ENCODE results near the gene MYH11. TPM values are rescaled to one million over a fixed set of nuclear protein-coding genes. Genes with fewer than 3 reads are reported as not detected.
"Not testable (repeated sequence)": the region's sequence is repeated elsewhere in the genome, so short reads cannot be mapped to it uniquely, and the experiment has no call there.

MYH11 gene
- total RNA-seq, 2 experiments from 2014 or later = 0.07 TPM; not detected in 1

- Mint-ChIP-seq H3K4me1 (ENCODE audit: low read depth) (peaks cover 12% of the 10 kb centered on the region), H3K4me3 (no peak overlapping the region), H3K27ac (no peak overlapping the region), H3K36me3 (peaks cover 30% of the 10 kb centered on the region), H3K27me3 (no peaks in the 10 kb centered on the region), H3K9me3 (no peaks in the 10 kb centered on the region)
- DNase-seq = peak; percentile 71
- ChIA-PET POLR2A (no interaction called here), CTCF (interaction anchor here (0.6 to 2.6 kb wide), 12 partner anchors 10 to 660 kb away, joined by 3 to 14 read pairs (median 6); partner anchors contain the start of gene MARF1)
- intact Hi-C loops (cut with micrococcal nuclease) = no loop called here
Measured at GRCh38 chr16:15682105-15682570, 174.7 kb downstream of the MYH11 start.

GRCh38 chr16:15677447-15677846 lies 179.4 kb downstream of the MYH11 start:
- no peaks in the 10 kb centered on the region for H3K9me3 Mint-ChIP-seq
- no peaks in the 10 kb centered on the region for H3K27me3 Mint-ChIP-seq
- no peak overlapping the region for H3K4me3 Mint-ChIP-seq
- DNase-seq = no peak
- H3K36me3 Mint-ChIP-seq = peaks cover 39% of the 10 kb centered on the region
- CTCF ChIA-PET = no interaction called here
- H3K4me1 Mint-ChIP-seq (ENCODE audit: low read depth) = peaks cover 41% of the 10 kb centered on the region
- H3K27ac Mint-ChIP-seq = no peak overlapping the region
- intact Hi-C loops (cut with micrococcal nuclease) = no loop called here
- POLR2A ChIA-PET = interaction anchor here (0.5 kb wide), 1 partner anchor 8 kb away, joined by 7 read pairs; no protein-coding TSS in a partner anchor

GRCh38 chr16:15676506-15676905 lies 180.3 kb downstream of the MYH11 start:
- POLR2A ChIA-PET = no interaction called here
- no peak overlapping the region for H3K27ac Mint-ChIP-seq
- intact Hi-C loops (cut with micrococcal nuclease) = no loop called here

GRCh38 chr16:15674571-15674970 lies 182.3 kb downstream of the MYH11 start:
- intact Hi-C loops (cut with micrococcal nuclease) = no loop called here
- ChIA-PET POLR2A (no interaction called here), CTCF (interaction anchor here (1.2 kb wide), 1 partner anchor 247 kb away, joined by 3 read pairs; no protein-coding TSS in a partner anchor)
- Mint-ChIP-seq H3K36me3 (peaks cover 34% of the 10 kb centered on the region), H3K9me3 (no peaks in the 10 kb centered on the region), H3K27ac (peak overlapping the region; percentile 93), H3K4me1 (ENCODE audit: low read depth) (peaks cover 47% of the 10 kb centered on the region), H3K27me3 (no peaks in the 10 kb centered on the region), H3K4me3 (no peak overlapping the region)
- no peak for DNase-seq

More at GRCh38 chr16:15676506-15676905, 180.3 kb downstream of the MYH11 start:
- H3K36me3 Mint-ChIP-seq = peaks cover 37% of the 10 kb centered on the region
- H3K4me3 Mint-ChIP-seq = no peak overlapping the region
- CTCF ChIA-PET = no interaction called here
- H3K27me3 Mint-ChIP-seq = no peaks in the 10 kb centered on the region
- H3K9me3 Mint-ChIP-seq = no peaks in the 10 kb centered on the region
- DNase-seq = no peak
- peaks cover 46% of the 10 kb centered on the region for H3K4me1 Mint-ChIP-seq (ENCODE audit: low read depth)

- DNase-seq = peak; percentile 87
- peaks cover 43% of the 10 kb centered on the region for H3K4me1 Mint-ChIP-seq (ENCODE audit: low read depth)
- H3K36me3 Mint-ChIP-seq = peaks cover 28% of the 10 kb centered on the region
- ChIA-PET POLR2A (no interaction called here), CTCF (interaction anchor here (0.6 to 3.0 kb wide), 4 partner anchors 8 to 31 kb away, joined by 3 to 14 read pairs (median 4); no protein-coding TSS in a partner anchor)
- peak overlapping the region; percentile 93 for H3K27ac Mint-ChIP-seq
- H3K27me3 Mint-ChIP-seq = no peaks in the 10 kb centered on the region
- peak overlapping the region; percentile 52 for H3K4me3 Mint-ChIP-seq
- intact Hi-C loops (cut with micrococcal nuclease) = loop anchor here (2.0 kb wide), 2 partner anchors 30 to 82 kb away; partner anchors contain the start of gene MARF1
- H3K9me3 Mint-ChIP-seq = no peaks in the 10 kb centered on the region
Measured at GRCh38 chr16:15672514-15673167, 184.2 kb downstream of the MYH11 start.

- H3K9me3 Mint-ChIP-seq, POLR2A ChIA-PET: not testable (repeated sequence)
- H3K4me3 Mint-ChIP-seq = peak overlapping the region; percentile 52
Measured at GRCh38 chr16:15672127-15672513, 184.7 kb downstream of the MYH11 start.

GRCh38 chr16:15671530-15672117 lies 185.2 kb downstream of the MYH11 start:
- ChIA-PET CTCF (interaction anchor here (1.2 to 3.0 kb wide), 2 partner anchors 11 to 21 kb away, joined by 3 to 14 read pairs; no protein-coding TSS in a partner anchor), POLR2A (no interaction called here)
- Mint-ChIP-seq H3K4me3 (no peak overlapping the region), H3K9me3 (no peaks in the 10 kb centered on the region), H3K36me3 (peaks cover 29% of the 10 kb centered on the region), H3K27ac (peak overlapping the region; percentile 93), H3K27me3 (no peaks in the 10 kb centered on the region), H3K4me1 (ENCODE audit: low read depth) (peaks cover 40% of the 10 kb centered on the region)
- intact Hi-C loops (cut with micrococcal nuclease) = loop anchor here (2.0 kb wide), 2 partner anchors 29 to 81 kb away; partner anchors contain the start of gene MARF1
- DNase-seq = no peak

More at GRCh38 chr16:15672127-15672513, 184.7 kb downstream of the MYH11 start:
- H3K27me3 Mint-ChIP-seq, DNase-seq: not testable (repeated sequence)
- H3K36me3 Mint-ChIP-seq = peaks cover 30% of the 10 kb centered on the region
- intact Hi-C loops (cut with micrococcal nuclease) = loop anchor here (2.0 kb wide), 2 partner anchors 29 to 81 kb away; partner anchors contain the start of gene MARF1
- CTCF ChIA-PET = interaction anchor here (1.2 to 3.0 kb wide), 2 partner anchors 10 to 21 kb away, joined by 3 to 14 read pairs; no protein-coding TSS in a partner anchor
- peak overlapping the region; percentile 93 for H3K27ac Mint-ChIP-seq
- H3K4me1 Mint-ChIP-seq (ENCODE audit: low read depth) = peaks cover 42% of the 10 kb centered on the region

- Mint-ChIP-seq H3K4me1 (ENCODE audit: low read depth) (peaks cover 16% of the 10 kb centered on the region), H3K27me3 (no peaks in the 10 kb centered on the region), H3K9me3 (no peaks in the 10 kb centered on the region), H3K36me3 (peaks cover 29% of the 10 kb centered on the region), H3K4me3 (no peak overlapping the region), H3K27ac (no peak overlapping the region)
- intact Hi-C loops (cut with micrococcal nuclease) = no loop called here
- POLR2A ChIA-PET = no interaction called here
- DNase-seq = no peak
- CTCF ChIA-PET = interaction anchor here (2.5 kb wide), 1 partner anchor 15 kb away, joined by 7 read pairs; no protein-coding TSS in a partner anchor
Measured at GRCh38 chr16:15667091-15667742, 189.6 kb downstream of the MYH11 start.

- Mint-ChIP-seq H3K4me1 (ENCODE audit: low read depth) (peaks cover 20% of the 10 kb centered on the region), H3K4me3 (no peak overlapping the region), H3K36me3 (peaks cover 31% of the 10 kb centered on the region), H3K27ac (no peak overlapping the region), H3K27me3 (no peaks in the 10 kb centered on the region), H3K9me3 (no peaks in the 10 kb centered on the region)
- POLR2A ChIA-PET = no interaction called here
- CTCF ChIA-PET = interaction anchor here (0.6 to 2.5 kb wide), 3 partner anchors 8 to 23 kb away, joined by 4 to 7 read pairs (median 4); no protein-coding TSS in a partner anchor
- no peak for DNase-seq
- intact Hi-C loops (cut with micrococcal nuclease) = no loop called here
Measured at GRCh38 chr16:15665107-15665506, 191.7 kb downstream of the MYH11 start.

- intact Hi-C loops (cut with micrococcal nuclease) = no loop called here
- ChIA-PET CTCF (no interaction called here), POLR2A (interaction anchor here (0.9 kb wide), 1 partner anchor 26 kb away, joined by 3 read pairs; no protein-coding TSS in a partner anchor)
- Mint-ChIP-seq H3K27ac (peak overlapping the region; percentile 57), H3K27me3 (no peaks in the 10 kb centered on the region), H3K36me3 (peaks cover 20% of the 10 kb centered on the region), H3K9me3 (no peaks in the 10 kb centered on the region), H3K4me1 (ENCODE audit: low read depth) (peaks cover 50% of the 10 kb centered on the region), H3K4me3 (no peak overlapping the region)
- DNase-seq = no peak
Measured at GRCh38 chr16:15660203-15660601, 196.6 kb downstream of the MYH11 start.

GRCh38 chr16:15658556-15658955 lies 198.3 kb downstream of the MYH11 start:
- Mint-ChIP-seq H3K36me3 (peaks cover 19% of the 10 kb centered on the region), H3K9me3 (no peaks in the 10 kb centered on the region), H3K4me3 (no peak overlapping the region), H3K27ac (peak overlapping the region; percentile 43), H3K27me3 (no peaks in the 10 kb centered on the region), H3K4me1 (ENCODE audit: low read depth) (peaks cover 57% of the 10 kb centered on the region)
- ChIA-PET CTCF (interaction anchor here (1.3 kb wide), 1 partner anchor 16 kb away, joined by 4 read pairs; the partner anchor contains the start of gene MARF1), POLR2A (no interaction called here)
- DNase-seq = no peak
- intact Hi-C loops (cut with micrococcal nuclease) = no loop called here

GRCh38 chr16:15658149-15658548 lies 198.7 kb downstream of the MYH11 start:
- CTCF ChIA-PET = interaction anchor here (1.3 kb wide), 1 partner anchor 15 kb away, joined by 4 read pairs; the partner anchor contains the start of gene MARF1

More at GRCh38 chr16:15658149-15658548, 198.7 kb downstream of the MYH11 start:
- no peak overlapping the region for H3K4me3 Mint-ChIP-seq
- H3K9me3 Mint-ChIP-seq = no peaks in the 10 kb centered on the region
- H3K36me3 Mint-ChIP-seq = peaks cover 21% of the 10 kb centered on the region
- no peak for DNase-seq
- peaks cover 60% of the 10 kb centered on the region for H3K4me1 Mint-ChIP-seq (ENCODE audit: low read depth)
- intact Hi-C loops (cut with micrococcal nuclease) = no loop called here
- H3K27ac Mint-ChIP-seq = no peak overlapping the region
- POLR2A ChIA-PET = no interaction called here
- no peaks in the 10 kb centered on the region for H3K27me3 Mint-ChIP-seq
